GM12875 (cell line): ENCODE data around the gene COPZ1.
A peak's percentile ranks its signal among the peaks of the same experiment; 100 is the strongest.

Experiments used
- H3K4me3 ChIP-seq: one replicate; pipeline ENCODE4 v1.5.1; 2011; ENCODE audit warnings: low read depth, low read length, control low read depth
- CTCF ChIP-seq: IDR thresholded peaks from 2 replicates; pipeline ENCODE4 v1.5.1; 2011; ENCODE audit warnings: low read depth, mild to moderate bottlenecking, control low read depth, inconsistent platforms, low read length, moderate library complexity, borderline replicate concordance; ENCODE audit not compliant: insufficient read depth

Gene COPZ1

GRCh38 chr12:54282949-54283593 lies 41.9 kb upstream of the COPZ1 start:
- peak overlapping the region; percentile 40 for H3K4me3 ChIP-seq
- TF ChIP-seq CTCF, result no peak

GRCh38 chr12:54284070-54284780 lies 40.7 kb upstream of the COPZ1 start:
- H3K4me3 ChIP-seq, result peak overlapping the region; percentile 7

- TF ChIP-seq CTCF, result no peak
- no peak overlapping the region for H3K4me3 ChIP-seq
Measured at GRCh38 chr12:54285150-54286041, 39.5 kb upstream of the COPZ1 start.

GRCh38 chr12:54286042-54287030 lies 38.6 kb upstream of the COPZ1 start:
- TF ChIP-seq CTCF, result no peak
- H3K4me3 ChIP-seq, result no peak overlapping the region

- no peak overlapping the region for H3K4me3 ChIP-seq
- TF ChIP-seq CTCF, result no peak
Measured at GRCh38 chr12:54287261-54288157, 37.4 kb upstream of the COPZ1 start.

GRCh38 chr12:54292083-54292930 lies 32.6 kb upstream of the COPZ1 start:
- no peak for TF ChIP-seq CTCF
- H3K4me3 ChIP-seq, result no peak overlapping the region
